GM11168 (cell line): ENCODE results near the gene DSCAML1.

Source experiments
- in situ Hi-C: fragments of 300-500 bp; cut with MboI; formaldehyde crosslinking; loops from one replicate; pipeline ENCODE4 v1.12.0; 2022; ENCODE audit warnings: low sequenced_read_pairs; ENCODE audit not compliant: unreplicated experiment

DSCAML1 gene

DNA sequence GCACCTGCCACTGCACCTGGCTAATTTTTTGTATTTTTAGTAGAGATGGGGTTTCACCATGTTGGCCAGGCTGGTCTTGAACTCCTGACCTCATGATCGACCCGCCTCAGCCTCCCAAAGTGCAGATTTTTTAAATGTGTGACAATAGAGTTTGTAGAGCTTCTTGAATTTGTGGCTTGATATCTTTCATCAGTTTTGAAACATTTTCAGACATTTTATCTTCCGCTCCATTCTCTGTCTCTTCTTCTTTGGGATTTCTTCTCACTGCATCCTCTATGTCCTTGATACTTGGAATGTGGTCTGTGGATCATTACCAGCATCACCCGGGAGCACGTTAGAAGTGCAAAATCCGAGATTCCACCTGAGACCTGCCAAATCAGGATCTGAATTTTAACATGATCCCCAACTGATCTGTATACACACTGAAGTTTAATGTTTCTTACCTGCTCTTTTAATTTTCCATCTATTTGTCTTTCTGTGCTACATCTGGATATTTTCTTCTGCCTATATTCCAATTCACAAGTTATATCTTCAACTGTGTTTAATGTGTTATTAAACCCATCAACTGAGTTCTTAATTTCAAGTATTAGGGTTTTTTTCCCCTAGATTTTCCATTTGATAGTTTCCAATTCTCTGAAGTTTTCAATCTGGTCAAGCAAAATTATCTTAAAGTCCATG is 343.0 kb downstream of the DSCAML1 start:
- in situ Hi-C loops: loop anchor here (10.0 kb wide), 1 partner anchor 151 kb away; no protein-coding TSS in a partner anchor

DNA sequence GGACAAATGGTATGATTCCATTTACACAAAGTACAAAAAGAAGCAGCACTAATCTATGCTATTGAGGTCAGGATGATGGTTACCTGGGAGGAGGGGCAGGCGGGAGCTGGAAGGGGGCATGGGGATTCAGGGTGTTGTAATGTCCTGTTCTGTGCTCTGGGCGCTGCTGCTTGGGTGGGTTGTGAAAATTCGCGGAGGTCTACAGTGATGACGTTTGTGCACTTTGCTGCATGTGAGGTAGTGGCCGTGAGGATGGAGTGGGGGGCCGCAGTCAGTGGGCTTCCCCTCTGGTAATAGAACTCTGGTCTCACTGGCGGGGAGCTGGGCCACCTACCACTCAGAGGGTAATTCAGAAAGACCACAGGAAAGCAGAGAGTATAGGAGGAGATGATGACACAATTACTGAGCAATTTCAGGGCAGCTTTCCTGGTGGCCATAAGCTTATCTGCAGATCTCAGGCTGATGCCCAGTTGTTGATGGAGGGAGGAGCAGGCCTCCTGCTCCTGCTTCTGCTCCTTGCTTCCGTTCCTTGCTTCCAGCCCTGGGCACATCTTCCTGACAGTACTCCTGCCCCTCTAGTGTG is 347.8 kb downstream of the DSCAML1 start:
- in situ Hi-C loops: no loop called here

DNA sequence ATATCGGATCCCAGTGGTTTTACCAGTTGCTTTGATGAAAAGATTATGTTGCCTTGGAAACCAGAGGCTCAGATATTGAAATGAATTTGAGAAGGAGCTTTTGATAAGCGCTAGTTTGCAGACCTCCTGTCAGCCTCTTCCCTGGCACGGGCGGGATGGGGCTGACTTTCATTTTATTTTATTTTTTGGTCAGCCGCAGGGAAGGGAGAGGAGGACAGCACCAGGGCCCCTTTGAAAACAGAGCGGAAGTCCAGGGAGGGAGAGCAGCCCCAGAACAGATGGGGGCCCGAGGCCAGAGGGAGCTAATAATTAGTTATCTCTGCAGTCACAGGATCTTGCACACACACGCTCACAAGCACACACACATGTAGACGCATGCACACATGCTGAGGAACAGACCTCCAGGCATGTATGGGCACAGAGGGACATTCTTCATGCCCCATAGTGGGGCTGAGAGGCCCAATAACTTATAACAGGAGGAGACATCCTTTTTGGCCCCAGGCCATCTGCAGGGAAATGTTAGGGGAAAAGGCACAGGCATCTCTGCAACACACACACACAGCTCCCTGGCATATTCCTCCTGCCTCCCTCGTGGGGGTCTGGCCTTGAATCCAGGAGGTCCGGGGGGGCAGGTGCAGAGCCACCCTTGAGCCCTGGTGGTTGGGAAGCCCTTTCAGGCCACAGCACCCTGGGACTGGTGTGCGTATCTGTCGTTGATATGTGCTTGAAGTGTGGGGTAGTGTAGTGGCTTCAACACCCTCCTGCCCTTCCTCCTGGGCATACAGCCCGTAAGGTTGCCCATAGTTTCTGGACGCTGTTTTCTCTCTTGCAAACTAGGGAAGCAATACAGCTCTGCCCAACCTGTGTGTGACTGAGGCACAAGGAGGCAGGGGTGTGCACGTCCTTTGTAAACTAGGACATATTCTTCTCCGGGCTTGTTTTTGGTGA is 352.0 kb downstream of the DSCAML1 start:
- in situ Hi-C loops: no loop called here

DNA sequence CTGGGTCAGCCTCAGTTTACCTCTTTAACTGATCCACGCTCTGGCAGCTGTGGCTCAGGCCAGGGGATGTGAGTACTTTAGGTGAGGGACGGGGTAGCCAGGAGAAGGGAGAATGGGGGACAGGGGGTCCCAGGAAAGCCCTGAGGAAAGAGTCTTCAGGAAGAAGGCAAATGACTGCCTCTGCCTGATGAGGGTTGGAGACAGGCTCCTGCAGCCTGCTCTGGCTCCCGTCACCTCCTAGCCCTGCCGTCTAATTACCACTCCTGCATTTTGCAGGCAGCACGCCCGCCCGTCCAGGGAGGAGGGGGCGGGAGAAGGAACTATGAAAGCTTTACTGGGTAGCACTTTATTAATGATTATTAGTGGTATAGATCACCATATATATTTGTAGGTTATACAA is 352.8 kb downstream of the DSCAML1 start:
- in situ Hi-C loops: no loop called here

DNA sequence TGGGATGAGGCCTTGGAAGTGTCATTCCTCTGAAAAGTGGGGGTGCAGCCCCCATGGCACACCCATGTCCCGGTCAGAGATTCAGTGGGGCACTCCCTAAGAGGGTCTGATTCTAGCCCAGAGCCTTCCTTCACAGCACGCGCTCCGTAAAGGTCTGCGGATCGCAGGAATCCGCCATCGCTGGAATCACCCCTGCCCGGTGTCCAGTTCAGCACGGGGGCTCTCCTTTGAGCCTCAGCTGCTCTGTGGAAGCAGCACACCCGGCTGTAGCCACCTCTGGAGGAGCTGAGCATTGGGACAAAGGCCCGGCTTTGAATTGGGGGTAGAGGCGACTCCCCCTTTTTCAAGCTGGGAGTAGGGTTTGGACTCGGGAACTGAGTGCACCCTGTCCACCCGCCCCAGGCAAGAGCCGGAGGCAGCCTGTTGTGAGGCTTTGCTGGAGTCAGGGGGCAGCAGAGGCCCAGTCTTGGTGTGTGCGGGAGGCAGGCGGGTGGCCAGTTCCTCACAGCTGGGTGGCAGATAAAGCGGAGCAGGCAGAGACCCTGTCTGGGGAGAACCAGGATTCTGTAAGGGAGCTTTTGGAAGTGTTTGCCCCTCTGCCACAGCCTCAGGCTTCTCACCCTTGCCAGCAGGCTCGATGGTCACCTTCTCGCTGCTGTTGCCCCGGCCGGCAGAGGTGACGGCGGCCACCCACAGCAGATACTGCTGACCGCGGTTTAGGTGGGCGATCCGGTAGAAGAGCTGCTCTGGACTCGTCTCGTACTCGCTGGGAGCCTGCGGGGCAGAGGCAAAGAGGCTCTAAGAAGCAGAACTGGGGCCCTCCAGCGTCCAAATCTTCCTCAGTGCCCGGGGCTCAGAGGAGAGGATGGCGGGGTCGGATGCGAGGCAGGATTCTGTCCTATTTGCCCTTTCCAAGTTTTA is 353.5 kb downstream of the DSCAML1 start:
- in situ Hi-C loops: no loop called here

DNA sequence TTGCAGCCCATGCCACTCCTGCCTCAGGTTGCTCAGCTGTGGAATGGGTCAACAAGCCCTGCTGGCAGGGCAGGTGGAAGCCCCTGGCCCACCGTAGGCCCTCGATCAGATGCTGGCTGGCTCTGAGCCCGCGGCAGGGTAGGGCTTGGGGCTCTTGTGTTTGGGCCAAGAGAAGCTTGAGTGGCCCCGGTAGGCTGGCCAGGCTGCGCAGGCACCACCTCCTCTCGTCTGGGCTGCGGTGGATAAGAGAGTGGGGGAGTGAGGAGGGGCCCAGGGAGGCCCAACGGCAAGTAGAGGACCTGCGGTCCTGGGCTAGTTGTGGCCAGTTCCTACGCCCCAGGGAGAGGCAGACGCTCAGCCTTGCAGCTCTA is 354.2 kb downstream of the DSCAML1 start:
- in situ Hi-C loops: no loop called here

DNA sequence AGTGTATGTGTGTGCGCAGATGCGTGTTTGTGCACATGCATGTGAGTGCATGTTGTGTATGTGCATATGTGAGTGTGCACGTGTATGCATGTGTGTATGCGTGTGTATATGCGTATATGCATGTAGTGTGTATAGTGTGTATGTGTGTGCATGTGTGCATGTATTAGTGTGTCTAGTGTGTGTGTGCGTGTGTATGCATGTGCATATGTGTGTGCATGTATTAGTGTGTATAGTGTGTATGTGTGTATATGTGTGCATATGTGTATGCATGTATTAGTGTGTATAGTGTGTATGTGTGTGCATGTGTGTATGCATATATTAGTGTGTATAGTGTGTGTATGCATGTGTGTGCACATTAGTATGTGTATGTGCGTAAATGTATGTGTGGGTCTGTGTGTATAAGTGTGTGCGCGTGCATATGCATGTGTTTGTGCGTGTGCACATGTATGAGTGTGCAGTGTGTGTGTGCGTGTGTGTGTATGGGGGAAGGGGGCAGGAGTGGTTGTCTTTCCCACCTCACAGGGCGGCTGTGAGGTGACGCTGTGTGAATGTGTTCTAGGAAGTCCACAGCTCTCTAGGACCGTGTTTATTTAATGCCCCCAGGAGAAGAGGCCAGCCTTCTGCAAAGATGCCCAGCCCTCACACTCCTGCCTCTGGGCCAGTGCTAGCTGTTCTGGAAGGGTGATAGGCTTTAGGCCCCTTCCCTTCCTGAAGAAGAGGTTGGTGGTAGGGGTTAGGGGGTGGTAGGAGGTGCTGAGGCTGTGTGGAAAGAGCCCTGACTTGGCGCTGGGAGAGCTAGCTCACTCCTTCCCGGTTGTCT is 354.8 kb downstream of the DSCAML1 start:
- in situ Hi-C loops: no loop called here

DNA sequence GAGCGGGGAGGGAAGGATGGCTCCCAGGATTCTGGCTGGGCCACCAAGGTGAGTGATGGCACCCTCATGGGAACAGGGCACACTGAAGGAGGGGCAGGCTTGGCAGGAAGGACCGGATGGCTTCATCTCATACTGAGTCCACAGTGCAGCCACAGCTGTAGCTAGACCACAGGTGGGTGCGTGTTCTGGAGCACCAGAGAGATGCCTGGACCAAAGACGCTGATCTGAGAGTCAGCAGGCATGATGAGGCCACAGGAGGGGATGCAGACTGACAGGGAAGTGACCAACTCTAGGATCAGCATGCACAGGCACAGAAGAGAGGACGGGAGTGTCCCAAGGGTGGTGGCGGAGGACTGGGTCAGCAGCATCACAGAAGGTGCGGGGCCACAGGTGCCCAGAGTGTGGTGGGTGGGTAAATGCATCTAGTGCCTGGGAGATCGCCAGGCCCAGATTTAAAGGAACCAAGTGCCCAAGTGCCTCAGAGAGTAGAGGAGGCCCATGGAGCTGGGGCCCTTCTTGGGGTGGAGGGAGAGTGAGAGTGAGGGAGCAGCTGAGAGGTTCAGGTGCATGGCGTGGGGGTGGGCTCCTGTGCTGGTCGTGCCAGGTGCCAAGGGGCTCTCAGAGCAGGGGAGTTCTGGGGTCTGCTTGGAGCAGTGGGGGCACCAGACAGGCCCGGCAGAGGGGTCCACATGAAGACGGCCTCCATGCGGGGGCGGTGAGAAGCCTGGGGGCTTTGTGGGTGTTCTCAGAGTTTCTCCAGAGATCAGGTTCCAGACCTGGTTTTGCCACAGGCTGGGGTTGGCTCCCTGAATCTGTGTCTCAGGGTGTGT is 355.7 kb downstream of the DSCAML1 start:
- in situ Hi-C loops: no loop called here

DNA sequence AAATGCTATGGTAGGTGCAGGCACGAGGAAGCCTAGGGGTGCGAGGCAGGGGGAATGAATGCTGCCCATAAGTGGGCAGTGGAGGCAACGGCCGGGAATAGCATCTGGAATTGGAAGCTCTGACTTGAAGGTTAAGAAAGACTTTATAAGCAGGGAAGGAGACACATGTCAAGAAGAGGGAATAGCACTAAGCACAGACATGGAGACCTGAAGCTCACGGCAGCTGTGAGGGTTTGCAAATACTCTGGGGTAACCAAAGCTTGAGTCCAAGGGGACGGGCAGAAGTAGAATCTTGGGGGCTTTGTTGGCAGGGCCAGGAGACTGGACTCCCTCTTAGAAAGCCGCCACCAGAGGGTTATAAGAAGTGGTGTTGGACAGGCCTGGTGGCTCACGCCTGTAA is 356.8 kb downstream of the DSCAML1 start:
- in situ Hi-C loops: no loop called here

DNA sequence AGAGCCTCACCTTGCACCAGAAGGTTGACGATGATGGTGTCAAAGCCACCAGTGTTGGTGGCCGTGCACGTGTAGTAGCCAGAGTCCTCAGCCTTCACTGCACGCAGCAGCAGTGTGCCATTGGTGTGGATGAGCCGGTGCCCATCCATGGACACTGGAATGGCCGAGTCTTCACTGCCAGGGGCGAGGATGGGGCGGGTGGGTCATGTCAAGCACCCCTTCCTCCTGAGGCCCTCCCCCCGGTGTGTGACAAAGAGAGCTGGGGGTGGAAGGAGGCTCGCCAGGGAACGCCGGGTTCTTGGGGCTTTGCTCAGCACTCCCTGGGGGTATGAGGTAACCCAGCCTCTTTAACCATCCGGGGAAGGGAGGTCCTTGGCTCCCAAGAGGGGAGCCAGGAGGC is 357.8 kb downstream of the DSCAML1 start:
- in situ Hi-C loops: no loop called here

DNA sequence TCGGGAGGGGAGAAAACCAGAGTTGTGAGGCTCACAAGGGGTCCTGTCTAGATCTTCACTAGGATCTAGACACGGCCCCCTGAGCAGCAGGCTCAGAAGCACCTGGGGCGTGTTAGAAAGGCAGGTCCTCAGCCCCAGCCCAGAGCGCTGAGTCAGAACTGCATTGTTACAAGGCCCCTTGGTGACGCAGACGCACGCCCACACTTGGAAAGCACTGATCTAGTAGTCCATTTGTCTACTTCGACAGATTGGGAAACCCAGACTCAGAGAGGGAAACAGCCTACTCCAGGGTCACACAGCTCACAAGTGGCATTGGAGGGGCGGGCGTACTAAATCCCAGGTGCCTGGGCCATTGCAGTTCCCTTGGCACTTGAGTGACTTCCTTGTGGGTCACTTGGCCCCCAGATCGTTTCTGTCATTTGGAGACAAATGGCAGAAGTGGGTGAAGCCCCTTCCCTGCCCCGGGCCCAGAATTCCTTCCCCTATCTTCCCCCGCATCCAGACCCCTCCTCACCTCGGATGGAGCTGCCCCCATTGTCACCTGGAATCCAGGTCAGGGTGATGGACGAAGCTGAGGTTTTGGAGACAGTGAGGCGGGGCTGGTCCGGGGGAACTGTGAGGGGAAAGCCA is 358.5 kb downstream of the DSCAML1 start:
- in situ Hi-C loops: no loop called here

DNA sequence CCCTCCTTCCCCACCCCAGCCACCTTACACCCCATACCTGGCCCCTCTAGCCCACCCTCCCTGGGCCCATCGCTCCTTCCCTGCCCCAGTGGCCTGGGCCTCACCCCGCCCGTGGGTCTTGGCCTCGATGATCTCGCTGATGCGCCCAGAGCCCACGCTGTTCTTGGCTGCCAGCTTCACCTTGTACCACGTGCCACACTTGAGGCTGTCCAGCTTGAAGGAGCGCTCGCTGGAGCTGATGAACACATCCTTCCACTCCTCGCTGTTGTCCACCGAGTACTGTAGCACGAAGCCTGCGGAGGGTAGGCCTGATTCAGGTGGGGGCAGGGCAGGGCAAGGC is 359.3 kb downstream of the DSCAML1 start:
- in situ Hi-C loops: no loop called here

DNA sequence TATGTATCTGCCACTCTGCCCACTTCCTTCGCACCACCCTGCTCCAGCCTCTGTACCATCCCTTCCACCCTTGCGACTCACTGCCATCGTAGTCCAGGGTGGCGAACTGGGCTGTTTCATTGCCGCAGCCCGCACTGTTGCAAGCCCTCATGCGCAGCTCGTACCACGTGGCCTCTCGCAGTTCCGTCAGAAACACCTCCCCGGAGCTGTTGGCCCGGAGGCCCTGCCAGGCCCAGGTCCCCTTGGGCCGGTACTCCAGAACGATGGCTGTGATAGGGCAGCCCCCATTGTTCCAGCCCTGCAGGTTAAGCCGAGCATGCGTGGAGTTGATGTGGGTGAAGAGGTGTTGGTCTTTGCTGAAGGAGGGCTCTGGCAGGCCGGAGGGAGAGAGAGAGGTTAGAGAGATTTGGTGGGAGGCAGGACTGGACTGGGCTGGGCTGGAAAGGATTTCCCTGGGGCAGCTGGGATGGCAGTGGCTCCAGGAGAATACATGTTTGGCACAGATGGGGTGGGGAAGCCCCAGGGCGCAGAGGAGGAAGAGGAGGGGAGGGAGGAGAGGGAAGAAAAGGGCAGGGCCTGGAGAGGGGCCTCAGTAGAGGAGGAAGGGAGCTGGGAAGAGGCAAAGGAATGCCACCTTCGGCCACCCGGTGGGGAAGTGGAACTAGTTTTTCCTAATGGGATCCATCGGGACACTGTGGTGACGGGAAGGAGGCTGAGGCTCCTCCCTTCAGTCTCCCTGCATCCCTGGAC is 359.8 kb downstream of the DSCAML1 start:
- in situ Hi-C loops: no loop called here

DNA sequence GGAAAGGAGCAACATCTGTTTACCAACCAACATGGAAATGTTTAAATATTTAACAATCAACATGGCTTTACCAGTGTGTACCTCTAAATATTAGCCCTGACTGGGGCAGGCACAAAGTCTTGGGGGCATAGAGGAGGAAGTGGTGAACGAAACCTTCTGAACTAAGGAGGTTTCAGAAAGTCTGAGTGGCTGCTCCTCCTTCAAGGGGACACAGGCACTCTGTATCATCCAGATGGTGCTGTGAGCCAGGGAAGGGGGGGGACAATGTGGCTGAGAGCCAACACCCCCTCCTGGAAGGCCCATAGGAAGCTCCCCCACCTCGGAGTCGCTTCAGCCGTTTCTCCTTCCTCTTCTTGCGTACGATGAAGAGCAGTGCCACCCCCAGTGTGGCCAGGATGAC is 361.7 kb downstream of the DSCAML1 start:
- in situ Hi-C loops: no loop called here

DNA sequence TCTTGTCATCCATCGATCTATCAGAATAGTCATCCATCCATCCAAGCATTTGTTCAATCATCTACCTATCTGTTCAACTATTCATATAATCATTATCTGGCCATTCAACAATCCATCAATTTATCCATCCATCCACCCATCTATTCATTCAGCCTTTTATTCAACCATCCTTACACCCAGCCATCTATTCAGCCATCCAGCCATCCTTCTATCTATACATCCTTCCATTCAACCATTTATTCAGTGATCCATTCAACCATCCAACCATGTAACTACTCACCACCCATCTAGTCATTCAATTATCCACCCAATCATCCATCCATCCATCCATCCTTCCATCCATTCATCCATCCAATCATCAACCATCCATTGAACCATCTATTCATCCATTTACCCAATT is 362.5 kb downstream of the DSCAML1 start:
- in situ Hi-C loops: no loop called here

DNA sequence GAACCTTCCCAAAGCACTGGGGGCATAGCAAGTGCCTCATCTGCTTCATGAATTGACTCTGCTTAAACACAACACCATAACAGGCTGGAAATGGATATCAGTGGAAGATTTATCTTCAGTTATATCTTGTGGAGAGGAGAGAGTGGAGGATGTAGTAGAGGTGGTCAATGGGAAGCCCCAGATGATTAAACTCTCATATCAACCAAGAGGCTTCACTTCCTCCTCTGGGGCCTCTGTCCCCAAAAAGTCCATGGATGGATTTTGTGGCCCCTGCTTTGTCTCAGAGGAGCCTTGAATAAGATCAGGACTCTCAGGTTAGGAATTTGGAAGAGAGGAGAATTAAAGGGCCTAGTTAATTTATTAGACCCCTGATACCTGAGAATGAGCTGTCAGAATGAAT is 363.3 kb downstream of the DSCAML1 start:
- in situ Hi-C loops: no loop called here

DNA sequence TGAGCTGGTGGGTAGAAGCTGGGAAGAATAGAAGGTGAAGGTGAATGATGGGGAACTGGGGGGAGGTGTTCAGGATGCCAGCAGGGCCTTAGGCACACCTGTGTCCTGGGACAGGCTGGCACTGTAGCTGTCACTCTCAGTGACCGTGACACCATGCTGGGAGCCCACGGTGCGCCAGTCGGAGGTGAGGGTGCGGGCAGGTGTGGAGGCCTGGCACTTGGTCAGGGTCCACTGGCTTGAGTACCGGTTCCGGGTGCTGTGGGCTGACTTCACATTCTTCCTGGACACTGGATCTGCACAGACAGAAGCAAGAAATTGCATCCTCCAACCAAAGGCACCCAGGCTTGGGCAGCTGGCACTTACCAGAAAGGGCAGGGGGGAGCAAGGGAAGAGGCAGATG is 365.6 kb downstream of the DSCAML1 start:
- in situ Hi-C loops: no loop called here
